Raji (cell line): Measurements from ENCODE around the gene ARID5B.

Source experiments
- POLR2A ChIP-seq: IDR thresholded peaks from 2 replicates; pipeline ENCODE4 v1.6.1; 2011; ENCODE audit warnings: low read depth, low read length, control low read depth; ENCODE audit not compliant: insufficient read depth

ARID5B gene

DNA sequence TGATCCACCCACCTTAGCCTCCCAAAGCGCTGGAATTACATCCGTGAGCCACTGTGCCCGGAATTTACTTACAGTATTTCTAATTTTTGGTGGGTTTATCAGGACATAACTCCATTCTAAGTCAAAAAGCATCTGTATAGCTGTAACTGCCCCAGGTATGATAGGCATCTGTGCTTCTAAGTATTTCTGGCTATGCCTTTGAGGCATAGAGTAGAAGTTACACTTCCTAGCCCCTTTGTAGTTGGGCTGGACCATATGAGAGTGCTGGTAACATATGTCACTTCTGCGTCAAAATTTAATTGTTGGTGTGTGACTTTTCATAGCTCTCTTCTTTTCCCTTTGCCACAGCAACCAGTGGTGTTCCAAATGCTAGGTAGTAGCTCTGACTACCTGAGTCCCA, 213.8 kb downstream of the ARID5B start:
- no peak for TF ChIP-seq POLR2A

DNA sequence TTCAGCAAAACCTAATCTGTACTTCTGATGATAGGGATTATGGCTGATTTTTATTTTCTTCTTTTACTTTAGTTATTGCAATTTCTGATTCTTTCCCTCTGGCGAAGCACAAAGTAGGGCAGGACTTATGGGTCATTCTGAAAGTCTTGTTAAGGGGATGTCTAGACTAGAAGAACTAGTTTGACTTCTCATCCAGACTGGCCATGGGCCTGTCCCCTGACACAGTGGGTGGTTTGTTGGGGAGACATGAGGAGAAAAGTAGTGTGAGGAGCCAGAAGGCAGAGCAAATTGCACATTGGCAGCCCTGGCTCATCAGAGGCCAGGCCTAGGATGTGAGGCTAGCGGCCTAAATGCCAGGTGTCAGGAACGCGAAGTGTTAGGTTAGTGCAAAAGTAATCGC, 214.3 kb downstream of the ARID5B start:
- no peak for TF ChIP-seq POLR2A

DNA sequence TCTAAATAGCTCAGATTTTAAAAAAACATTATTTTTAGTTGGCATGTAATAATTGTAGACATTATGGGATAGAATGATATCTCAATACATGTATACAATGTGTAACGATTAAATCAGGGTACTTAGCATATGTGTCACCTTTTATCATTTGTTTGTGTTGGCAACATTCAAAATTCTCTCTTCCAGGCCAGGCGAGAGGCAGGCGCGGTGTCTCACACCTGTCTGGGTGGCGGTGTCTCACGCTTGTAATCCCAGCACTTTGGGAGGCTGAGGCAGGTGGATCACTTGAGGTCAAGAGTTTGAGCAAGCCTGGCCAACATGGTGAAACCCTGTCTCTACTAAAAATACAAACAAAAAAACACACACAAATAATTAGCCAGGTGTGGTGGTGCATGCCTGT, 215.4 kb downstream of the ARID5B start:
- TF ChIP-seq POLR2A = no peak

DNA sequence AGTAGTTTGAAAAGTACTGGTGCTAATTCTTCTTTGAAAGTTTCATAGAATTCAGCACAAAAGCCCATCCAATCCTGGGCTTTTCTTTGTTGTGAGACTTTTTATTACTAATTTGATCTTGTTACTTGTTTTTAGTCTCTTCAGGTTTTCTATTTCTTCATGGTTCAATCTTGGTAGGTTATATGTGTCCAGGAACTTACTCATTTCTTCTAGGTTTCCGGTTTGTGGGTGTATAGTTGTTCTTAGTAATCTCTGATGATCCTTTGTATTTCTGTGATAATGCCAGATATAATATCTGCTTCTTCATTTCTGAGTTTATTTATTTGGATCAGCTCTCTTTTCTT, 219.7 kb downstream of the ARID5B start:
- TF ChIP-seq POLR2A = no peak

DNA sequence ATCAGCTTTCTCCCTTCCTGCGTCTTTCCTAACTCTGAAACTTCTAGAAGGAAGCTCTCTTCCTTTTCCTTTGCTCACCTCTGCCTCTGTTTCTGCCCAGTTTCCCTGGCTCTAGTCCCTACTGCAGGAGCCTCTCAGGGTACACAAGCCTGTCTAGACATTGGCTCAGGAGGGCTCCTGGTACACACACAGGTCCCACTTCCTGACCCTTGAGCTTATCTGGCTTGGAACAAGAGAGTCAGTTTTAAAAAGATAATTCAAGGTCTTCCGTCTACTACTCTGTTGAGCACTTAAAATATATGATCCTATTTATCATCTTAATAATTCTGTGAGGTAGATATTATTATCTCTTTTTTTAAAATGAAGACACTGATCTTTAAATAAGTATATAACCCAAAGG, 226.5 kb downstream of the ARID5B start:
- no peak for TF ChIP-seq POLR2A

DNA sequence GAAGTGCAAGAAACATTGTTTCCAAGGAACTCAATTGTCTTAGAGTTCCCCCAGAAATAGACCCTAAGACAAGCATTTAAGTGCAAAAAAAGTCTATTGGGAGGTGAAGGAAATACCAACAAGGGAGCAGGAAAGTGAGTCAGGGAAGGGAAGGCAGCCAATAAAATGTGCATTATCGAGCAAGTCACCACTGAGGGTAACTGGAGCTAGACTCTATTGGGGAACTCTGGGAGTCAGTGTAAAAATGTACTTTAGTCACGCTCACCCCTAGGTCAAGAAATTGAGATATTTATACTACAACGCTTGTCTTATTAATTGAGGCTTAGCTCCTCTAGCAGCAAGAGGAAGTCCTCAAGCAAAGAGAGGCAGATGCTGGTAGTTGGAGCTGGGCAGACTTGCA, 229.4 kb downstream of the ARID5B start:
- no peak for TF ChIP-seq POLR2A

DNA sequence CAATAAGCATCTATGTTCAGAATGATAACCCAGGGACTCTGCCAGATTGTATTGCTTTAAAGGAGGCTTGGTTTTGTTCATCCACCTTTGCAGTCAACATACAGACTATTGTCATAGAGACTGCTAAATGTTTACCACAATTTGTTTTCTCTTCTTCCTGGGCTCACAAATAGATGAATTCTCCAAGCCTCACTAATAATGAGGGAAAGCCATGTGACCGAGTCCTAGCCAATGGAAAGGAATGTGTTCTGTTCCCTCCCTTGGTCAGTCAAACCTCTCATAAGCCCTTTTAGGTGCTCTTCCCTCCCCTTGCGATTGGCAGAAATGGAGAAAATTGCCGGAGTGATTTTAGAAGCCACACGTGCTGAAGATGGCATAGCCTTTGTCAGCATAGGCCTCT, 230.2 kb downstream of the ARID5B start:
- no peak for TF ChIP-seq POLR2A

DNA sequence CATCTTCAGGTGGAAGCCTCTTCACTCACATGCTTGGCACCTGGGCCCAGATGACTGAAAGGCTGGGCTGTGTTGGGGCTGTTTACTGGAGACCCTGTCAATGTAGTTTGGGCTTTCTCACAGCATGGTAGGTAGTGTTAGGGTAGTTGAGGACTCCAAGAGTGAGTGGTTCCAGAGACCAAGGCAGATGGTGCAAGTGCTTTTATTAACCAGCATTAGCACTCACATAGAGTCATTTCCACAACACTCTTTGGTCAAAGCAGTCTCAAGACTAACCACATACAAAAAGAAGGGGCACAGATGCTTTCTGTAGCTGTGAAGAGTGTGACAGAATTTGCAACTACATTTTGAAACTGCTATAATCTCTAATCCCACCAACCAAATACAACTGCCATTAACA, 232.1 kb downstream of the ARID5B start:
- TF ChIP-seq POLR2A = no peak

DNA sequence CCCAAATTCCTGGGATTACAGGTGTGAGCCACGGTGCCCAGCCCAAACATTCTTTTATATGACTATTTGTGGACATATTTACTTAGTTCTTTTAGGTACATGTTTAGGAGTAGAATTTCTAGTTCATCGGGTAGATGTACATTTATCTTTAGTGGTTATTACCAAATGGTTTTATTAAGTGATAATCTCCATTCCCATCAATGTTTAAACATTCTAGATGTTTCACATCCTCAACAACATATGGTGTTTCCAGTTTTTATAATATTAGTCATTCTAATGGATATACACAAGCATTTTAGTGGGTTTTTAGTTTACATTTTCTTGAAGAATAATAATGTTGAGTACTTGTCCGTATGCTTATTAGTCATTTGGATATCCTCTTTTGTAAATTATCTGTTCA, 235.4 kb downstream of the ARID5B start:
- no peak for TF ChIP-seq POLR2A
